ENCODE data around the gene FAAP100.
"Not testable (repeated sequence)": the region's sequence is repeated elsewhere in the genome, so short reads cannot be mapped to it uniquely, and the experiment has no call there.

Gene FAAP100, protein sequence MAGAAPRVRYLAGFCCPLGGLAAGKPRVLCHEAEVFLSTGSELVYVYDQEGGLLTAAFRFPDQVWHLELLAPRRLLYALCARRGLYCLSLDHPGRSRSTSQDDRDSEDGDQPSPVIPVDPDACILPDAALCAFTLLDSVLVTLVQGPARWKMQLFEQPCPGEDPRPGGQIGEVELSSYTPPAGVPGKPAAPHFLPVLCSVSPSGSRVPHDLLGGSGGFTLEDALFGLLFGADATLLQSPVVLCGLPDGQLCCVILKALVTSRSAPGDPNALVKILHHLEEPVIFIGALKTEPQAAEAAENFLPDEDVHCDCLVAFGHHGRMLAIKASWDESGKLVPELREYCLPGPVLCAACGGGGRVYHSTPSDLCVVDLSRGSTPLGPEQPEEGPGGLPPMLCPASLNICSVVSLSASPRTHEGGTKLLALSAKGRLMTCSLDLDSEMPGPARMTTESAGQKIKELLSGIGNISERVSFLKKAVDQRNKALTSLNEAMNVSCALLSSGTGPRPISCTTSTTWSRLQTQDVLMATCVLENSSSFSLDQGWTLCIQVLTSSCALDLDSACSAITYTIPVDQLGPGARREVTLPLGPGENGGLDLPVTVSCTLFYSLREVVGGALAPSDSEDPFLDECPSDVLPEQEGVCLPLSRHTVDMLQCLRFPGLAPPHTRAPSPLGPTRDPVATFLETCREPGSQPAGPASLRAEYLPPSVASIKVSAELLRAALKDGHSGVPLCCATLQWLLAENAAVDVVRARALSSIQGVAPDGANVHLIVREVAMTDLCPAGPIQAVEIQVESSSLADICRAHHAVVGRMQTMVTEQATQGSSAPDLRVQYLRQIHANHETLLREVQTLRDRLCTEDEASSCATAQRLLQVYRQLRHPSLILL

DNA sequence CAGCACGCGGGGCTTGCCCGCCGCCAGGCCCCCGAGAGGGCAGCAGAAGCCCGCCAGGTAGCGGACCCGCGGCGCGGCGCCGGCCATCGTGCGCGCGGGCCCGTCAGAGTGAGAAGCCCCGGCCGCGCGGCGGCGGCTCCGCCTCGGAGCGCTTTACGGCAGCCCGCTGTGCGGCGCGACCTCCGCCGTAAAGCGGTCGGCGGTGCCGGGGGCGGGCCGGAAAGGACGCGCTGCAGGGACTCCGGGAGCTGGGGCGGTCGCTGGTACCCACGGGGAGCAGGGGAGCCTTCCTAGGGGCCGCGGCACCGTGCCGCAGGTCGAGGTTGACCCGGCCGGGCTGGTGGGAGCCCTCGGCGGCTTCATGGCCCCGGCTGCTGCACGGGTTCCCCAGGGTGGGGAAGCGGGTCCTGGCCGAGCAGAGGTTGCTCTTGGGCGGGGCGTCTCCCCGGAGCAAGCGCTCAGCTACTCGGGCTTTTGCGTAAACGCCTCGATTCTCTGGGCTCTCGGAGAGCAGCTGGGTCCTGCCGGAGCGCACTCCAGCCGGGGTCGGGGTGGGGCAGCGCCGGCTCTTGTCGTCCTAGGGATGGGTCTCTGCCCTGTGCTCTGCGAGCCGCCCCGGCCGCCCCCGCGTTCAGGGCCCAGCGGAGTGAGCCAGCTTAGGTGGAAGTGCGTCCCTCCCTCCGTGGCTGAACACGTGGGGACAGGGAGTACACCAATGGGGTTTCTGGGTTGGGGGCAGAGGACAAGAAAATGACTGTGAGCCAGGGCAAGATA, at the start of gene FAAP100:
Gene FAAP100, minus strand, starts transcription at position 110 of the 774 bp plus-strand sequence. Its CDS starts 23 bp downstream, at position 87.
- peak; percentile 80 for DNase-seq

GRCh38 chr17:81601525-81602120, 49.5 kb upstream of the FAAP100 start:
- DNase-seq = no peak

GRCh38 chr17:81599719-81600486, 47.8 kb upstream of the FAAP100 start:
- DNase-seq = no peak

- DNase-seq = no peak
These were observed 41.1 kb upstream of the FAAP100 start for GRCh38 chr17:81593105-81593871.

GRCh38 chr17:81591971-81592370, 39.8 kb upstream of the FAAP100 start:
- DNase-seq = no peak

- DNase-seq = no peak
These were observed 38.0 kb upstream of the FAAP100 start for GRCh38 chr17:81590121-81590520.

DNA sequence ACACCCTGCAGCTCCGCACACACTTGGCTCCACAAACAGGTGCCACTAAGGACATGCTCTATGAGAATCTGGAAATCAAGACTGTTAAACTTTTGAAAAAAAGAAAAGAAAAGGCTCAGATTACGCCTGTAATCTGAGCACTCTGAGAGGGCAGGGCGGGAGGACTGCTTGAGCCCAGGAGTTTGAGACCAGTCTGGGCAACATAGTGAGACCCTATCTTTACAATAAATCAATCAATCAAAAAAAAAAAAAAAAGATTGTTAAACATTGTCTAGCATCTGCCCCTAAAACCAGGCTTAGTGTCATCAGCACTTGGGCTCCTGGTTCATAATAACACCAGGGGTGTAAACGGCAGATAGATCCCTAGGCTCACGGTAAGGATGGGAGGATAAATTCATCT, 37.5 kb upstream of the FAAP100 start:
- no peak for DNase-seq

GRCh38 chr17:81586096-81586495, 33.9 kb upstream of the FAAP100 start:
- DNase-seq = no peak

GRCh38 chr17:81584771-81585170, 32.6 kb upstream of the FAAP100 start:
- DNase-seq = not testable (repeated sequence)

DNA sequence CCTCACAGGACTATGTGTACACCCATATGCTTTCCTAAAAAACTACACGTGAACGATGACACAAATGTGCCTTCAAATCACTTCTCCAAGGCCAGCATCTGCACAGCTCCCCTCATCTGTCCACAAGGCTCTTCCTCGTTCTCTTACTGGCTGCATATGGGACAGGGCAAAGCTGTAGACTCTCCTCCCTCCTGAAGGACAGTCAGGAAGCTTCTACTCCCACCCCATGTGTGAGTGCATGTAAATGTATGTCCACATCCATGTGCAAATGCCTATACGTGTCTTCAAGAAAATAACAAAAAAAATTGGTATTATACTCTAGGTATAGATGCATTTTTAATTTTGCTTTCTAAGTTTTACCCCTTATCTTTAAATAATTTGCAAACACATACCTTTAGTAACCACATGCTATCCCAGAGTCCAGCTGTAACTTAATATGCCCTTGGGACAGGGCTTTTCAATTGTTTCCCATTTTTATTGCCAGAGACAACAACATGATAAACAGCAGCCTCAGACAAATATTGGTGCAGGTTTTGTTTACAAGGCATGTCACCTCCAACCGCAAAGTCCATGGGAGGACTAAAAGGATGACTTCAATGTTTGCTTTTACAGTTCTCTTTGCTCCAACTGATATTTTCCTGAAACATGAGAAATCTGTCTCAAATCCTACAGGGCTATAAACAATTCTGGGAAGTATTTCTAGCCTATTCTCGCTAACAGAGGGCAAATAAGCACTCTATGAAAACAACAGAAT, 31.6 kb upstream of the FAAP100 start:
- DNase-seq = no peak

DNA sequence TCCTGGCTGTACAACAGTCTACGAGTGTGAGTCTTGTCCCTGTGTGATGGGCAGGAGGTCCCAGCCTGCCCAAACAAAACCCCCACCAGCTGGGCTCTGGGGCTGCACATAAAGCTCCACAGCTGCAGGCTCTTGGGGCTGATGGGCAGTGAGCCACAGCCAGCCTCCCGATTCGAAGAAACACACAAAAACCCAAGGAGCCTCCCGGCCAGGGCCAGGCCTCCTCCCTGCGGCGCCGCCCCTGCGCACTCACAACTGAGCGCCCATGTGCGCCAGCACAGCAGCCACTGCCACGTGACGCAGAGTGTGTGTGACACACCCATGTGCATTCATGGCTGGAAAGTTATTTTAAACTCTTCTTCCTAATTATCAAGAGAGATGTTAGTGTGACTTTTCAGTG, 30.6 kb upstream of the FAAP100 start:
- DNase-seq = no peak

DNA sequence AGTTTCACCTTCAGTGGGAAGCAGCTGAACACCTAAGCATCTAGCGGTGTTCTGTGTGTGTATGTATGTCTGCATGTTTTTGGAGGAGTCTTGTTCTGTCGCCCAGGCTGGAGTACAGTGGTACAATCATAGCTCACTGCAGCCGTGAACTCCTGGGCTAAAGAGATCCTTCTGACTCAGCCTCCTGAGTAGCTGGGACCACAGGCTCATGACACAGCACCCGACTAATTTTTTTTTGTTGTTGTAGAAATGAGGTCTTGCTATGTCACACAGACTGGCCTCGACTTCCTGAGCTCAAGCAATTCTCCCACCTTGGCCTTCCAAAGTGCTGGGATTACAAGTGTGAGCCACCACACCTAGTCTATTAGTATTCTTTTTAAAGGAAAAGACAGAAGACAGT, 30.2 kb upstream of the FAAP100 start:
- no peak for DNase-seq

DNA sequence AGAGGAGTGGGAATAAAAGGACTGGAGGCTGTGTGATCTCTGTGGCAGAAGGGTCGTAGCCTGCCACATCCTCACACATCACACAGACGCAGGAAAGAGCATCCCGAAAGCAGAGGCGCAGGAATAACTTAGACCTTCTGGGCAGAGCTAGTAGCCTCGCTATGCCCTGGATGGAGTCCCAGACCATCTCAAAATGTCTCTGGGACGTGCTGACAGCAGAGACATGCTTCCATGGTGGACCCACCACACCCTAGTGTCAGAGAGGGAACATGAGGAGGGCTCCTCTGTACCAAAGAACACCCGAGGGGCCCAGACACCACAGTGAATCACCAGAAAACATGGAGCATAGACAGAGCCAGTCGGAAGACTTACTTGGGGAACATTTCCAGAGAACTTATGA, 29.6 kb upstream of the FAAP100 start:
- DNase-seq = no peak

DNA sequence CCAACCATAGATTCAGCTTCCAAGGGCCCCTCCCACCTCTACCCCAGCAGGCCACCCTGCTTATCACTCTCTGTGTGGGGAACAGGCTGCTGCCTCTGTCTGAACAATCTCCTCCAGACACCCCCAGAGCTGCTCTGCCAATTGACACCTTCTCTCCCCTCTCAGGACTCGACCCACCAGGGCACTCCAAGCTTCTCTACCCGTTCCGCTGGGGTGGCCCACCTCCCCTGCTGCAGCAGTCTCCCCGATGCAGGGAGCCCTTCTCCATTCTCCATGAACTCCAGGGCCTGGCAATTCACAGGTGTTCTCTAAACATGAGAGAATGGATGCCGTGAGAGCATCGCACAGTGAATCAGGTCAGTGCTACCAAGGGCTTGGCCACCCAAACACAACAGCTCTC, 28.3 kb upstream of the FAAP100 start:
- DNase-seq = no peak

- DNase-seq = no peak
These were observed 27.7 kb upstream of the FAAP100 start for GRCh38 chr17:81579821-81580321.

- DNase-seq = no peak
These were observed 27.1 kb upstream of the FAAP100 start for GRCh38 chr17:81579298-81579697.

- DNase-seq = no peak
These were observed 26.5 kb upstream of the FAAP100 start for GRCh38 chr17:81578561-81579225.

DNA sequence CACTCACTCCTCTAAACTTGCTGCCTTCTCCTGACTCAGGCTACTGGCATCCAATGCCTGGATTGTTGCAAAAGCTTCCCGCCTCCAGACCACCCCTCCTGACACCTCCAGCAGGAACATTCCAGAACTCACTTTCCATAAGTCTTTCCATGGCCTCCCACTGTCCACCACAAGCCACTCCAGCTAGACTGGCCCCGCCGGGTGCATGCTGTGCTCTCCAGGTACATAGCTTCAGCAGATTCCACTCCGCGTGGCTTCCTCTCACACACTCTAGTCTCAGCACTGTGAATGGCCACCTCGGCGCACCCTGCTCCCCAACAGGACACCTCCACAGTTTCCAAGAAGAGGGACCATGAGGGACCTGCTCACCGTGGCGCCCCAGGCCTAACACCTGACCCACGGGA, 25.9 kb upstream of the FAAP100 start:
- DNase-seq = no peak

DNA sequence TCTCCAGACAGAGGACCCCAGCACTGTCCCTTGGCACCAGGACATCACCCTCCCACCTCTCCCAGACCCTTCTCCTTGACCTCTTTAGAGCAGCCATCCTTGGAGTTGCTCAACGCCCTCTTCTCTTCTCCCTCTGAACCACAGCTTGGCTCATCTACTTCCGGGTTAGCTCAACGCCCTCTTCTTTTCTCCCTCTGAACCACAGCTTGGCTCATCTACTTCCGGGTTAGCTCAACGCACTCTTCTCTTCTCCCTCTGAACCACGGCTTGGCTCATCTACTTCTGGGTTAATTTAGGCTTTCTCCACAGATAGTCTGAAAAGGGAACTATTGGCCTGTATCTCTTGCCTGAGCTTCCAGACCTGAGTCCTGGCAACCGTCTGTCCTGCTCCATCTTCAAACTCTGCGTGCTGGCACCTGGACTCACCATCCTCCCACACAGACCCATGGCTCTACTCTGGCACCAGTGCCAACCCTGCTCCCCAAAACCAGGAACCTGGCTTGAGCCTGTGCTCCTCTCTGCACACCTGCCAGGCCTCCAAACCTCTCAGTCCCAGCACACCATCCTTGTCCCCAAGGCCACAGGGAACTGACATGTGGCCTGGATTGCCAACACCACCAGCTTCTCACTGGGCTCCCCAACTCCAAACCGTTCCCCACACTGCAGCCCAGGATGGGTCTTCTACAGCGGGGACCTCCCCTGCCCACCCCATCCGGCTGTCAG, 25.3 kb upstream of the FAAP100 start:
- no peak for DNase-seq

Data from NK-92 treated with Interleukin-12 subunit alpha and Interleukin-12 subunit beta, amount 100 ng/mL, for 24 hours (cell line).